ENCODE data around the gene B3GAT1.
"Not testable (repeated sequence)": the region's sequence is repeated elsewhere in the genome, so short reads cannot be mapped to it uniquely, and the experiment has no call there.

B3GAT1 gene

DNA sequence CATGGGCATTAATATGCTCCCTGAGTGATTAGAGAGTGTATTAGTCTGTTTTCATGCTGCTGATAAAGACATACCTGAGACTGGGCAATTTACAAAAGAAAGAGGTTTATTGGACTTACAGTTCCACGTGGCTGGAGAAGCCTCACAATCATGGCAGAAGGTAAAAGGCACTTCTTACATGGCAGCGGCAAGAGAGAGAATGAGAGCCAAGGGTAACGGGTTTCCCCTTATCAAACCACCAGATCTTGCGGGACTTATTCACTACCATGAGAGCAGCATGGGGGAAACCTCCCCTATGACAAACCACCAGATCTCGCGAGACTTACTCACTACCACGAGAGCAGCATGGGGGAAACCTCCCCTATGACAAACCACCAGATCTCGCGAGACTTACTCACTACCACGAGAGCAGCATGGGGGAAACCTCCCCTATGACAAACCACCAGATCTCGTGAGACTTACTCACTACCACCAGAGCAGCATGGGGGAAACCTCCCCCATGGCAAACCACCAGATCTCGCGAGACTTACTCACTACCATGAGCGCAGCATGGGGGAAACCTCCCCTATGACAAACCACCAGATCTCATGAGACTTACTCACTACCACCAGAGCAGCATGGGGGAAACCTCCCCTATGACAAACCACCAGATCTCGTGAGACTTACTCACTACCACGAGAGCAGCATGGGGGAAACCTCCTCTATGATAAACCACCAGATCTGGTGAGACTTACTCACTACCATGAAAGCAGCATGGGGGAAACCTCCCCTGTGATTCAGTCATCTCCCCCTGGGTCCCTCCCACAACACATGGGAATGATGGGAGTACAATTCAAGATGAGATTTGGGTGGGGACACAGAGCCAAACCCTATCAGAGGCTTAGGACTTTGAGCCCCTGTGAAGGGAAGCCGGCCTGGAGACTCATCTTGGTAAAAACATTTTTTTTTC is 32.4 kb upstream of the B3GAT1 start:
- not testable (repeated sequence) for DNase-seq (ENCODE audit: low read depth, low spot score); H3K4me3 ChIP-seq (ENCODE audit: low read length)

DNA sequence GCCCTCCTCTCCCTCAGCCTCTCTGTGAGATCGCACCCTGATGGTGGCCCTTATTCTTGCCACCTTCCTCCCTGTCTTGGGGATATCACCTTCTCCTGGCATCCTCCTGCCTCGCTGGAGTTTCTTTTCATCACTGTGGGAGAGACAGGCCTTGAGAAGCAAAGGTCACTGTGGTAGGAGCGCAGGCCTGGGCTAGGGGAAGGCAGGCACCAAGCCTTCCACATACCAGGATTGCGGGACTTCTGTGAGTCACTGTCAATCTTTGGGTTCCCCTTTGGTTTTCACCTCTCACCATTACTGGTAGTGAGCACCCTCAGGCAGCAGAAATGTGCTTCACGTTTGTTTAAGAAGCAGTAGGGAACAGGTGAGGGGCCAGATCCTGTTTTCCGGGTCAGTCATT is 31.2 kb upstream of the B3GAT1 start:
- no peak for DNase-seq (ENCODE audit: low read depth, low spot score)
- H3K4me3 ChIP-seq (ENCODE audit: low read length), result no peak overlapping the region

DNA sequence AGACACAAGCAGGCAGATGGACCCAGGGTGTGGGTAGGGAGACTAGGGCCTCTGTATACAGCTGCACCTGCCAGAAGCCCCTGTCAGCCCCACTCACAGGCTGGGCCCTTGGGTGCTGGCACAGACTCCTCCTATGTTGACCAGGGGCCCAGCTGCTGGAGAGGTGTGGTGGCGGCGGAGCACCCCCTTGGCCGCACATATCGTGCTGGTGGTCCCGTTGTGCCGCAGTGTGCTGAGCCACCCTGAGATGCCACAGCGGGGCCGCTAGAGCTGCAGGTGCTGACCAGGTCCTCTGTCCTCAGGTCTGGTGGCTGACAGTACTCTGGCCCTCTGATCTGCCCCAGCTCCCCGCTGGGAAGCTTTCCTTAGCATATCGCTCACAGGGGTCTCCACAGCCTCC is 30.2 kb upstream of the B3GAT1 start:
- H3K4me3 ChIP-seq (ENCODE audit: low read length), result no peak overlapping the region
- DNase-seq (ENCODE audit: low read depth, low spot score), result no peak

DNA sequence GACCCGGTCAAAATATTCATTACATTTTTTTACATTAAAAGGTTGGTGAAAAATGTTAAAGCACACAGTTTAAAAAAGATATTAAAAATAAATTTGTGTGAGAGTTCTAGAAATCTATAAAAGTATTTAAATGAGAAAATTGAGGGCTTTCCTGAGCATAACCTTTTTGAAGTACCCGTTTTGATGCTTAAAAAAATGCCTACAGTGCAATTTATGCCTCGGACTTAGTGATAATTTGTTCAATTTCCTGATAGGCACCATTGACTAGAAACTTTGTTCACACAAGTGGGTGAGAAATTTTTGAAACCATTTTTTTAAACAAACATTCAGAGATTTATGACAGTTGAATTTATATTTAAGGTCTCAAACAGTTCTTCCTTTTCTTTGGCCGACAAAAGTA is 29.7 kb upstream of the B3GAT1 start:
- DNase-seq (ENCODE audit: low read depth, low spot score), result no peak

DNA sequence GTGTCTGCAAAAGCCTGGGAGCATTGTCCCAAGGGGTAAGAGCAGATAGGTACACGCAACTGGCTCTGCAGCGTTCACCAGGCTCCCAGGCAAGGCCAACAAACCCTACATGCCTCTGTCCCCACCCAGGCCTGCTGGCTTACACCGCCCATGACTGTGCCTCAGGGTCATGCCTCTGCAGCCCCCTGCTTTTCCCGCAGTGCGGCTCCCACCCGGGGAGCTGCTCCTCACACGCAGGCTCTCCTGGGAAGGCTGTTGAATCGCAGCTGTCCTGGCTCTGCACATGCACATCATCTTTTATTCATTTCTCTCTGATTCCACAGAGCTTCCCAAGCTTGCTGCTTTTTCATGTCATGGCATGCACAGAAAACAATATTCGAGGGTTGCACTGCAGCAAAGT is 29.2 kb upstream of the B3GAT1 start:
- H3K4me3 ChIP-seq (ENCODE audit: low read length), result no peak overlapping the region
- DNase-seq (ENCODE audit: low read depth, low spot score), result no peak

More for the DNA sequence above, 29.7 kb upstream of the B3GAT1 start:
- no peak overlapping the region for H3K4me3 ChIP-seq (ENCODE audit: low read length)

DNA sequence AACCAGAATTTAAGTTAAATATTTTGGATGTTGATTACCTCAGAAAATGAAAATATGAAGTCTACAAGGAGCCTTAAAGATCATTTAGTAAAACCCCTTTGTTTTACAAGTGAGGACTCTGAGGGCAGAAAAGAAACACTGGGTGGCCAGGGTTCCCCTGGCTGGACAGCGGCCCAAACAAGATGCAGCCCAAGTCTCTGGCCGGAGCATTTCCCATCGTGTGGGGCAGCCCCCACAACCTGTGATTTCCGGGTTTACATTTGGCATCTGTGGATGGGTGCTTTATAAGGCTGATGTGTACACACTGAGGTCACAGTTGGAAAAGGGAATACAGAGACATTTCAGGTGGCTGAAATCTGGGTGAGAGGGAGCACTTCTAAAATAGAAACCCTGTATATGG is 28.8 kb upstream of the B3GAT1 start:
- no peak for DNase-seq (ENCODE audit: low read depth, low spot score)

DNA sequence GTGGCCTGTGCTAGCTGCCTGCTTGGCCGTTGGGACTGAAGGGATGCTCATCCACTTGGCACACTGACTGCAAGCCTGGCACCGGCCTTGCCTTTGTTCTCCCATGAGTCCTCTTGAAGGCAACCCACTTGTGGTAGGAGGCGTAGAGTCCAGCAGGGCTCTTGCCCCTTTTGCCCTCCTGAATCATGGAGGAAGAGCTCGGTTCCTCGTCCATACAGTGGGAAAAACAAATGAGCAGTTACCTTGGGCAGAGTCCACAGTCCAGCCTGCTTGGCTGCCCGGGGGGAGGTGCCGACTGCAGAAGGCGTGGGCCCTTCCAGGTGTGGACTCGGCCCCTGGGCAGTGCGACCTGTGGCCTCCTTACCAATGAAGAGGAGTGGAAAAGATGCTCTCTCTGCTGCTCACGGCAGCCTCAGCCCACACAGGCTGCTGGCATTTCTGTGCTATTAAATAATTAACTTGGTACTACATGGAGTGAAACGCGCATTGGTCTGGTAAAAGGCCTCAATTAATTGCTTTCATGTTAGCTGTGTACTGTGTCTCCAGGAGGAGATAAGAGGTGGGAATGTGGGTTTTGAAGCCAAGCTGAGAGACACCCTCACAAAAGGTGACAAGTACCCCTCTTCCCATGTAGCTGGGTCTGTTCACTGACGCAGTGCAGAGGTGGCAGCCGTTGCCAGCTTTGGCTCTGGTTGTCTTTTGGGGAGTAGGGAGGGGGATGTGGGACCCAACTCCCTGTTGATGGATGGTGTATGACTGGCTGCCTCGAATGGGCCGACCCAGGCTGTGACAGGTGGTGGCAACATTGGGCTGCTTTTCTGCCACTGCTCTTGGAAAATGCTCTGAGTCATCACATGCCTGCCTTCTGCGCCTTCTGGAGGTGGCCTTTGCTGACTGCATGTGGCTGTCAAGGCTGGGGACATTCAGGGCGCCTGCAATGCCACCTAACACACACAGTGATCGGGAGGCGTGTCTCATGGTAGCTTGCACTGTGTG is 26.8 kb upstream of the B3GAT1 start:
- H3K4me3 ChIP-seq (ENCODE audit: low read length), result no peak overlapping the region
- DNase-seq (ENCODE audit: low read depth, low spot score), result no peak

More for the DNA sequence above, 28.8 kb upstream of the B3GAT1 start:
- H3K4me3 ChIP-seq (ENCODE audit: low read length), result no peak overlapping the region

DNA sequence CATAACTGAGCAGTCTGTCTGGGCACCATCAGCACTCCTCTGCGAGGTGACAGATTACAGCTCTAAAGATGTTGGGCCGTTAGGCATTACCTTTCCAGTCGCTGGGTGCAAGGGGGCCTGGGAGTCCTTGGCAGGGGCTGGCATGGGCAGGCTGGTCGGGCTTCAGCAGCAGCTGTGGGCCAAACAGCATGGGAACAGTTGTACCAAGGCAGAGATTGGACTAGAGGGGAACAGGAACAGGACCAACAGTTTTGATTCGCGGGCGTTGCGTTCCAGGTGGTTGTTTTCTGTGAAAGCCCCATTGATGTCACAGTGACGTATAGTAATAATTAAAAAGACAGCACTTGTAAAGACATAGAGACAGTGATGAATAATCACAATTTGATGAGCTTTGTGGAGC is 25.8 kb upstream of the B3GAT1 start:
- DNase-seq (ENCODE audit: low read depth, low spot score), result no peak
- H3K4me3 ChIP-seq (ENCODE audit: low read length), result no peak overlapping the region

DNA sequence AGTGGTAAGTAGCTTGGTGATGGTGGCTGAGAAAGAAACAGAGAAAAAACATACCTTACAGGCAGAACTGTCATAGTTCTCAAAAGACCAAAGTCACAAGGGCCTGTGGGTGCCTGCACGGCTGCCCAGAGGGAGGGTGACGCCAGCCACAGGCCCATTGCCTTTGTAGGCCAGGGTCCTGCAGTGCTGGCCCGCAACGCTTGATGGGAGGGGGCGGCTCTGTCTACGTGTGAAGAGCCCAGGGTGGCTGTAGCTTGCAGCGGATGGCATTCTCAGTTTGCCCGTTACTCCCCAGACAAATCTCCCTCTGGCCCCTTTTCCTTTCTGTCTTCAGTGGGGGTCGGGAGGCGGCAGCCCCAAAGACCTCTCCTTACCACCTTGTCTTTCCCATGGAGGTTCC is 24.7 kb upstream of the B3GAT1 start:
- no peak for DNase-seq (ENCODE audit: low read depth, low spot score)
- no peak overlapping the region for H3K4me3 ChIP-seq (ENCODE audit: low read length)

DNA sequence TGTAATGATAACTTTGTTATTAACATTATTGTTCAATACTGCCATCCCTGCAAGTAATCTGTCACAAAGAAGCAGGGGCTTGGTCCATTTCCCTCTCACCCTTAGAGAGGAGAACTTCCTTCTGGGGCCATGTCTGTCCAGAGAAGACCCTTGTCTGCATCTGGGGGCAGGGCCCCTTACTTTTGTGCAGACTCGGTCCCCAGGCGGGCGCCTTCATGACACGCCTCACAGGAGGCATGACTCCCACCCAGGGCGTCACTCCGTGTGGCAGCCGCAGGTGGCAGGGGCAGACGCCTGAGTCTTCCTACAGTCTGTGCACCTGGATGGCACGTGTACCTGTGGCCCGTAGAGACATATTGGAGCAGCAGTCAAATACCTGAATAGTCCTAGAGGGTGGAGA is 21.8 kb upstream of the B3GAT1 start:
- DNase-seq (ENCODE audit: low read depth, low spot score), result no peak
- no peak overlapping the region for H3K4me3 ChIP-seq (ENCODE audit: low read length)

DNA sequence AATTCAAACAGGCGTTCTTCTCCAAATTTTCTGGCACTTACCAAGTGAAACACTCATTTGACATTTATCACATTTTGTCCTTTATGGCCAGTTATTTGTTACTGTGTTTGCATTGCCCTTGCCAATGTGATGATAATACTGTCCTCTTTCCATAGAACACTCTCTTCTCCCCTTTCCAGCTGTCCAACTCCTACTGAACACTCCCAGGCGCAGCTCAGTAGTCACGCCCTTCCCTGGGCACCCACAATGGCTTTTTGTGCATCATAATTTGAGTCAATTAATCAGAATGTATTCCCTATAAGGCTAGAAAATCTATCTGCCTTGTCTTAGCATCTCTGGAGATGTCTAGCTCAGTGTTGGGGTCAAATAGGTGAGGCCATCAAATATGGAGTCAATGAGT is 21.2 kb upstream of the B3GAT1 start:
- no peak overlapping the region for H3K4me3 ChIP-seq (ENCODE audit: low read length)
- DNase-seq (ENCODE audit: low read depth, low spot score), result no peak

DNA sequence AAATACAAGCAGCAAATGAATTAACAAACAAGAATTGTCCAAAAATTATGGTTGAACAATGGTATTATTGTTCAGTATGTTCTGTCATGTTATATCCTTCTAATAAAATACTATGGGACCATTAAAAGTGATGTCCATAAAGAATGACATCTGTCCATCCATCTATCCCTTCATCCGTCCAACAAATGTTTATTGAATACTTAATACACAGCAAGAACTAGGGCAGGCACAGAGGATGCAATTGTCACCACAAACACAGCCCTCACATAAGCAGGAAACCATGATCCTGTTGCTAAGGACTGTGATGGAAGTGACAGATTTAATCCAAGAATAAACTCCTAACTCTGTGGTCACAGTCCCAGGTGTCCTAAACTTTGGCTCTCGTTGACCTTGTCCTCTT is 20.7 kb upstream of the B3GAT1 start:
- no peak for DNase-seq (ENCODE audit: low read depth, low spot score)
- no peak overlapping the region for H3K4me3 ChIP-seq (ENCODE audit: low read length)

DNA sequence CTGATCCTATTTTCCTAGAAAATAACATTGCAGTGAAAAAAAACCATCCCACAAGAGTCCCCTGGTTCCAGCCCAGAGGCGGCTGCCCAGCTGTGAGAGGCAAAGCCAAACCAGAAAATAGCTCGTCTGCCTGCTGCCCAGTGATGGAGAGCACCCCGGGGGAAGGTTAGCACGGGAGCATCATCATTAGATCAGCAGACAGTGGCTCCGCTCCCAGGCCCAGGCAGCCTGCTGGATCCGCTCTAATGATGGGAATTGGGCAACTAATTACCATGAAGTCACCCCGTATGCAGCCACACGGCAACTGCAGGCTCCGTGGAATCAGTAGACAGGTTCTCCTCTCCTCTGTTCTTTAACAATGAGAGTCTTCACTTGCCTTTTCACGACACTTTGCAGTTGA is 17.1 kb upstream of the B3GAT1 start:
- no peak for DNase-seq (ENCODE audit: low read depth, low spot score)

DNA sequence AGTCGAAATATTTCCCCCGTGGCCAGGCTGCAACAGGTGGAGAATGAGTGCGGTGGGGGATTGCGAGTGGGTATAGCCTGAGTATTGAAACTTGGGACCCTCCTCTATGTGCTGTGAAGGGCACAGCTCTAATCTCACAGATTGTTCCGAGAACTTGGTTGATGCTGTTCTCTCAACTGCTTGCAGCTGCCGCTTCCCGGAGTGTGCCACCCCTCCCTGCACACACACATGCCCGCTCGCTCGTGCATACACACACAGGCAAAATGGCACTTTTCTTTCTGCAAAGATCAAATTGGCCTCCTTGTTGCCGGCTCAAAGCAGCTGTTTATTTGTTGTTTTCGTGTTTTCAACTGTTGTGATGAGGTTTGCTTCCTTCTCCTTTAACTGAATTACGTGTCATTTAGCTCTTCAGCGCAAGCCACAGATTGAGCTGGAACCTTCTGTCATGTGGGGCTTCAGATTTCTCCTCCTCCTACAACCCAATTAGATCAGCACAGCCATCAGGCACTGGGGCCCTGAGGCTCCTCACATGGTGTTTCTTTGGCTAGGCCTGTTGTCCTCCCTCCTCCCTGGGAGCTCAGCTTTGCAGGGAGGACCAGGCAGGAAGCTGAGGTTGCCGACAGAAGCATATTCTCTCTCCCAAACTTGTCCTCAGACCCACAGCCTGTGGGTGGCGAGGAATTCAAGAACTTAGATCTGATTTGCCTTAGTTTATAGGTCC is 13.9 kb upstream of the B3GAT1 start:
- DNase-seq (ENCODE audit: low read depth, low spot score), result no peak

More for the DNA sequence above, 17.1 kb upstream of the B3GAT1 start:
- H3K4me3 ChIP-seq (ENCODE audit: low read length), result no peak overlapping the region

DNA sequence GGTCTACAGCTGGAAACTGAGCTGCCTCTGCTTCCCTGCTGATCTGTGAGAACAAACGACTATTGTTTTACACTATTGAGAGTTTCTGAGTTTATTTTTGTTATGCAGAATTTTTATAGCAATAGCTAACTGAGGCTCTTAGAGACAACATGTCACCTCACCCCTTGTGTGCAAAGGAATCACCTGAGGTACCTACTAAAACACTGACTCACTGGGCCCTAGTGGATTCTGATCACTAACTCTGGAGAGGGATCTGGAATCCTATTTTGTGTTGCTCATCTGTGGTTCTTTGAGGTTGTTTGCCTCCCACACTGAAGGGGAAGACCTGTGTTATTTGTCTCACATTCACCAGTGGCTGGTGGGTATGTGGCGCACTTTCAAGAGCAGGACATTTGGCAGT is 13.4 kb upstream of the B3GAT1 start:
- no peak for DNase-seq (ENCODE audit: low read depth, low spot score)
- H3K4me3 ChIP-seq (ENCODE audit: low read length), result no peak overlapping the region

More for the DNA sequence above, 13.9 kb upstream of the B3GAT1 start:
- no peak overlapping the region for H3K4me3 ChIP-seq (ENCODE audit: low read length)

DNA sequence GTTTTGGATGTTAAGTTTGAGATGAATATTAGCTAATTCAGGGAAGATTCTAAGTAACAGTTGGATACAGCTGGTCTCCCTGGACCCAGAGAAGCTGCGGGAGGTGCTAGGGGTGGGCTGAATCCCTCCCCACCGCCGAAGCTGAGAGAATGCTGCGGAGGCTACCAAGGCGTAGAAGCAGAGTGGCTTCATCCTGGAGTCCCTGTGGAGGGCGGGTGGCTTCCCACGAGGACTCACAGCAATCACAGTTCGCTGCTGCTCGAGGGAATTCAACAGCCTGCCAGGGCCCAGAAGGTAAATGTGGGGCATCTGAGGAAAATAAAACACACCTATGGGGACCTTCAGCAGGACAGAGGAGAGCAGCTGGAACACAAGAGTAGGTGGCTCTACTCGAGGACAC is 11.1 kb upstream of the B3GAT1 start:
- DNase-seq (ENCODE audit: low read depth, low spot score), result no peak

DNA sequence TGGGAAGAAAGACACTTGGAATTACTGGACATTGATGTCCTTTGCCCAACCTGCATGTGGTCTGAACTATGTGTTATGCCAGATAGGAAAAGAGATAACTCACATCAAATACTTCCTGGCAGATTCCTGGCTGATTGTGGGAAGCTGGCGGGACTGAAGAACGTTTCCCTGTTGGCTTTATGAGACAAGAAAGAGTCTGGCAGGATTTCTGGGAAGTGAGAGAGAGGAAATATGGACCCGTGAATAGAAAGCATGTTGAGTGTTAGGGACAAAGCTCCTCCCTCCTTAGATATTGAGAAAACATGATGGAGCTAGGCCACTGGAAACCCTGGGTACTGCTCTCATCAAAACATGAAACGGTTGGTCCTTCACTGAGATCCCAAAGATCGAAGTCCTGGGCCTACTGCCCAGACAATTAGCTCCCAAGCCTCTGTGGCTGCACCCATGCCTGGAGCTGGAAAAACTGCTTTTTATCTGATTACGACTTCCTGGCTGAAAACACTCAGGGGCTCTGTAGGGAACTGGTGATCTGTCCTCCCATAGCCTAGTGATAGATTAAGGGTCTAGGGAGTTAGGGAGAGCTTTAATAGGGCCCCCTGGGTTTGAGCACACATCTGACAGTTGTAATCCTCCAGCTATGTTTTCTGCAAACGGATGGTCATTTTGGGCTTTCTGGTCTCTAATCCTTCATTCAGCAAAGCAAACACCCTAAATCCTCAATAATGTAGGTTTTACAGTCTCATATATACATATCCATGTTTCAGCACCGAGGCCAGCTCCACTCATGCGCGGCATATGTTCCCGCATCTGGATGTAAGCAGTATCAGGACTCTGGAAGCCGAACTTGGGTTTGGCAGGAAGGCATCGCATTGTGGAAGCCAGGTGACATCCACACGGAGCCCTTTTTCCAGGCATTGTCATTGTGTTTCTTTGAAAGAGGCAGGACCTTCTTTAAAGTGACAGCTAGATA is 6.1 kb upstream of the B3GAT1 start:
- no peak overlapping the region for H3K4me3 ChIP-seq (ENCODE audit: low read length)
- DNase-seq (ENCODE audit: low read depth, low spot score), result no peak

More for the DNA sequence above, 11.1 kb upstream of the B3GAT1 start:
- H3K4me3 ChIP-seq (ENCODE audit: low read length), result no peak overlapping the region

DNA sequence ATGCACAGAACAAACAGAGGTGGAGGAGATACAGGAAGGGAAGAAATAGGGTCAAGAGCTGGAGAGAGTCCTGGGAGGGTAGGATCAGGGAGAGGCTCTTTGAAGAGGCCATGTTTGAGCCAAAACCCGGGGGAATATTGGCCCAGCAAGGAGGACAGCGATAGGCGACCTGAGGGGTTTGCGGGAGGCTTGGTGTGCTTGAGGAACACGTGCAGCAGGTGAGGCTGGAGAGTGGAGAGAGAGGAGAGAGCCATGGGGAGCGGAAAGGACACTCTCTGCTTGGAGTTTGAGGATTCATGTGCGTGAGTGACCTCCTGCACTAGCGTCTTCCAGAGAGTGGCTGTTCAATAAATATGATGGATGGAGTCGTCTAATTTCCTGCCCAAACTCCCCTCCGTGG is 4.7 kb upstream of the B3GAT1 start:
- no peak for DNase-seq (ENCODE audit: low read depth, low spot score)
- H3K4me3 ChIP-seq (ENCODE audit: low read length), result no peak overlapping the region
